SK-N-SH (cell line): ENCODE results near the gene CPNE1. TPM values are rescaled to one million over a fixed set of nuclear protein-coding genes. Genes with fewer than 3 reads are reported as not detected.

ENCODE experiments used
- CTCF ChIA-PET: fragments of 300-600, 350-600 bp; formaldehyde crosslinking; extraction: SDS; loops from one replicate; lab custom pipeline; 2021; lab: Yijun Ruan, JAX
- POLR2A ChIA-PET: fragments of 350-600 bp; sonication (Branson Sonifier 250); formaldehyde crosslinking; extraction: SDS; loops from one replicate; lab custom pipeline; 2020; ENCODE audit warnings: antibody characterized with exemption, inconsistent platforms; lab: Yijun Ruan, JAX
- DNase-seq: peaks from one replicate; pipeline ENCODE4 v3.0.0; 2012
- H2AFZ ChIP-seq: fragments of 200-600 bp; sonication (generic); 2 replicates; pipeline ENCODE4 v1.8.1; 2016; ENCODE audit warnings: antibody characterized with exemption, mild to moderate bottlenecking, low read depth
- H3F3A ChIP-seq: fragments of 200-600 bp; sonication (generic); replicated peaks from 2 replicates; pipeline ENCODE3; 2016; ENCODE audit warnings: antibody characterized with exemption, mild to moderate bottlenecking; ENCODE audit not compliant: insufficient read depth
- H3K27ac ChIP-seq, 2 experiments: fragments of 200-500 bp in 1 of 2; fragments of 200-600 bp in 1 of 2; sonication (Bioruptor generic) in 1 of 2; sonication (generic), shearing (Covaris generic) in 1 of 2; 2 replicates each; pipeline versions ENCODE4 v1.5.1 to v1.6.1; 2014 to 2016; ENCODE audit warnings: low read depth in 2 of 2, inconsistent platforms in 1 of 2, low read length in 1 of 2, mild to moderate bottlenecking in 1 of 2, mixed read lengths in 1 of 2
- H3K27me3 ChIP-seq: fragments of 200-600 bp; sonication (generic), shearing (Covaris generic); 2 replicates; pipeline ENCODE4 v1.6.1; 2016; ENCODE audit warnings: mixed run types; ENCODE audit not compliant: insufficient read depth
- H3K36me3 ChIP-seq, 2 experiments: fragments of 200-500 bp in 1 of 2; fragments of 200-600 bp in 1 of 2; sonication (Bioruptor generic) in 1 of 2; sonication (generic) in 1 of 2; replicated peaks in 1 of 2; 2 replicates each; pipeline versions ENCODE3 to v1.5.1; 2014 to 2016; ENCODE audit warnings: low read length in 1 of 2, mild to moderate bottlenecking in 1 of 2; ENCODE audit not compliant: insufficient read depth in 2 of 2, control insufficient read depth in 1 of 2
- H3K4me1 ChIP-seq, 2 experiments: fragments of 200-500 bp in 1 of 2; fragments of 200-600 bp in 1 of 2; sonication (Bioruptor generic) in 1 of 2; sonication (generic), shearing (Covaris generic) in 1 of 2; 2 replicates each; pipeline versions ENCODE4 v1.5.1 to v1.6.1; 2014 to 2016; ENCODE audit warnings: low read depth in 1 of 2, low read length in 1 of 2, mixed run types in 1 of 2; ENCODE audit not compliant: insufficient read depth in 2 of 2, control insufficient read depth in 1 of 2
- H3K4me2 ChIP-seq: fragments of 200-600 bp; sonication (generic), shearing (Covaris generic); 2 replicates; pipeline ENCODE4 v1.6.1; 2017; ENCODE audit warnings: mixed run types
- H3K4me3 ChIP-seq, 2 experiments: fragments of 200-500 bp in 1 of 2; fragments of 200-600 bp in 1 of 2; sonication (Bioruptor generic) in 1 of 2; sonication (generic), shearing (Covaris generic) in 1 of 2; 2 replicates each; pipeline versions ENCODE4 v1.5.1 to v1.8.1; 2014 to 2016; ENCODE audit warnings: low read depth in 2 of 2, inconsistent platforms in 1 of 2, low read length in 1 of 2, mild to moderate bottlenecking in 1 of 2, mixed read lengths in 1 of 2, moderate library complexity in 1 of 2
- H3K79me2 ChIP-seq: fragments of 200-600 bp; sonication (generic); 2 replicates; pipeline ENCODE4 v1.8.1; 2017; ENCODE audit warnings: mild to moderate bottlenecking; ENCODE audit not compliant: insufficient read depth
- H3K9ac ChIP-seq: fragments of 200-600 bp; sonication (generic); 2 replicates; pipeline ENCODE4 v1.6.1; 2017; ENCODE audit warnings: mixed run types
- H3K9me2 ChIP-seq: fragments of 200-600 bp; sonication (generic); 2 replicates; pipeline ENCODE4 v1.6.1; 2017; ENCODE audit warnings: mixed run types
- H3K9me3 ChIP-seq: fragments of 200-600 bp; sonication (generic); 2 replicates; pipeline ENCODE4 v1.6.1; 2017; ENCODE audit warnings: mixed run types, mild to moderate bottlenecking, moderate library complexity
- H4K20me1 ChIP-seq: fragments of 200-600 bp; sonication (generic); 2 replicates; pipeline ENCODE4 v1.6.1; 2017; ENCODE audit warnings: mild to moderate bottlenecking, mixed run types; ENCODE audit not compliant: insufficient read depth
- CTCF ChIP-seq: fragments of 200-600 bp; sonication (generic); IDR thresholded peaks from 2 replicates; pipeline ENCODE4 v1.6.1; 2017; ENCODE audit warnings: antibody characterized with exemption, mild to moderate bottlenecking, moderate library complexity
- EP300 ChIP-seq, 2 experiments: IDR thresholded peaks; 2 replicates each; pipeline versions ENCODE4 v1.4.0 to v1.6.1; 2012; ENCODE audit warnings: borderline replicate concordance in 1 of 2, low read depth in 1 of 2, low read length in 1 of 2
- GATA2 ChIP-seq: sonication (generic); formaldehyde crosslinking; IDR thresholded peaks from 2 replicates; pipeline ENCODE4 v1.5.0; 2020; ENCODE audit warnings: mild to moderate bottlenecking, missing genetic modification reagents
- JUND ChIP-seq: IDR thresholded peaks from 2 replicates; pipeline ENCODE4 v1.4.0; 2012
- MAX ChIP-seq: IDR thresholded peaks from 2 replicates; pipeline ENCODE4 v1.4.0; 2012; ENCODE audit warnings: low read depth
- NFIC ChIP-seq: IDR thresholded peaks from 2 replicates; pipeline ENCODE4 v1.4.0; 2012; ENCODE audit warnings: borderline replicate concordance
- RAD21 ChIP-seq: IDR thresholded peaks from 2 replicates; pipeline ENCODE4 v1.6.1; 2012; ENCODE audit warnings: mild to moderate bottlenecking, low read length
- RCOR1 ChIP-seq: fragments of 150-350 bp; IDR thresholded peaks from 2 replicates; pipeline ENCODE4 v1.6.1; 2017; ENCODE audit warnings: antibody characterized with exemption, low read length
- RFX5 ChIP-seq: IDR thresholded peaks from 2 replicates; pipeline ENCODE4 v1.6.1; 2012; ENCODE audit warnings: mild to moderate bottlenecking, improper control_type of control experiment, low read length
- SMC3 ChIP-seq: IDR thresholded peaks from 2 replicates; pipeline ENCODE4 v1.6.1; 2012; ENCODE audit warnings: low read depth, low read length, improper control_type of control experiment
- TCF12 ChIP-seq: IDR thresholded peaks from 2 replicates; pipeline ENCODE4 v1.4.0; 2012
- TEAD4 ChIP-seq: IDR thresholded peaks from 2 replicates; pipeline ENCODE4 v1.4.0; 2012; ENCODE audit warnings: mild to moderate bottlenecking, borderline replicate concordance; ENCODE audit not compliant: insufficient read depth
- ZBTB33 ChIP-seq: IDR thresholded peaks from 2 replicates; pipeline ENCODE4 v1.4.0; 2012; ENCODE audit warnings: low read depth, borderline replicate concordance
- WGBS: methylation state at CpG from one replicate; pipeline ENCODE4 v1.1.6; 2017; ENCODE audit warnings: low lambda C conversion rate; 5-methylcytosine and 5-hydroxymethylcytosine counted together
- polyA plus RNA-seq, 3 experiments: library from polyadenylated mRNA; depleted of rRNA; stranded (reverse); fragments of >200 nt; gene quantifications; 2 replicates each; pipeline ENCODE4 v1.2.3, GENCODE V29; 2012
- TF ChIP-seq, protein P1 (sequence below): IDR thresholded peaks from 2 replicates; pipeline ENCODE4; 2012
- TF ChIP-seq, protein P2 (sequence below): fragments of 150-350 bp; IDR thresholded peaks from 2 replicates; pipeline ENCODE4 v1.6.1; 2016; ENCODE audit warnings: mild to moderate bottlenecking, low read depth, low read length

Gene CPNE1
- polyA plus RNA-seq, 1 of the 3 experiments (the other 2 are of a cell fraction), result 279 TPM

DNA sequence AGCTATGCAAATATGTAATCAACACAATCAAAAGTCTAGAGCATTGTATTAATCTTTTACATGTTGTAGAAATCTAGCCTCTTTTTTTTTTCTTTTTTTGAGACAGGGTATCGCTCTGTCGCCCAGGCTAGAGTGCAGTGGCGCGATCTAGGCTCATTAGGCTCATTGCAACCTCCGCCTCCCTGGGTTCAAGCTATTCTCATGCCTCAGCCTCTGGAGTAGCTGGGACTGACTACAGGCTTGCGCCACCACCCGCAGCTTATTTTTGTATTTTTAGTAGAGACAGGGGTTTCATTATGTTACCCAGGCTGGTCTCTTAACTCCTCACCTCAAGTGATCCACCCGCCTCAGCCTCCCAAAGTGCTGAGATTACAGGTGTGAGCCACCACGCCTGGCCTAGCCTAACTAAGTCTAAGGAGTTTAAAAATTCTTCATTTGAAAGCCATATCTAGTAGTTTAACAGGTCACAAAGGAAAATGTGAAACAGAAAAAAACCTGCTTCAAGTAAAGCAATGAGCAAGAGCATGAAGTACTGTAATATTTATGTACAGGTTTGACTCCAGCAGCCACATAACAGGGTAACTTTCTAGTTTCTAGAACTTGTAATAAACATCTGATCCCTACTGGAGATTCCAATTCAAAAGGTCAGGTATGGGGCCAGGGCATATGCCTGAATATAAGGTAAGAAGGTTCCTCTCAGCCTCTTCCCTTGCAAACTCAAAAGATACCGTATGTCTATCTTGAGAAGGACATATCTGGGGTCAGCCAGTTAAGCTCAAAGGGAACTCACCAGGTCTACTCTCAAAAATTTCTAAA, 4.4 kb downstream of the CPNE1 start (continued):
- TF ChIP-seq, protein P1, sequence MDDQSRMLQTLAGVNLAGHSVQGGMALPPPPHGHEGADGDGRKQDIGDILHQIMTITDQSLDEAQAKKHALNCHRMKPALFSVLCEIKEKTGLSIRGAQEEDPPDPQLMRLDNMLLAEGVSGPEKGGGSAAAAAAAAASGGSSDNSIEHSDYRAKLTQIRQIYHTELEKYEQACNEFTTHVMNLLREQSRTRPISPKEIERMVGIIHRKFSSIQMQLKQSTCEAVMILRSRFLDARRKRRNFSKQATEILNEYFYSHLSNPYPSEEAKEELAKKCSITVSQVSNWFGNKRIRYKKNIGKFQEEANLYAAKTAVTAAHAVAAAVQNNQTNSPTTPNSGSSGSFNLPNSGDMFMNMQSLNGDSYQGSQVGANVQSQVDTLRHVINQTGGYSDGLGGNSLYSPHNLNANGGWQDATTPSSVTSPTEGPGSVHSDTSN, result no peak
- TF ChIP-seq TCF12 (no peak), NFIC (no peak), EP300 (IDR thresholded peaks at IDR 0.05; ENCODE audit: borderline replicate concordance in 1 of 2, low read depth in 1 of 2, low read length in 1 of 2) (no peak), MAX (no peak), TEAD4 (no peak), RCOR1 (no peak), RAD21 (no peak)

DNA sequence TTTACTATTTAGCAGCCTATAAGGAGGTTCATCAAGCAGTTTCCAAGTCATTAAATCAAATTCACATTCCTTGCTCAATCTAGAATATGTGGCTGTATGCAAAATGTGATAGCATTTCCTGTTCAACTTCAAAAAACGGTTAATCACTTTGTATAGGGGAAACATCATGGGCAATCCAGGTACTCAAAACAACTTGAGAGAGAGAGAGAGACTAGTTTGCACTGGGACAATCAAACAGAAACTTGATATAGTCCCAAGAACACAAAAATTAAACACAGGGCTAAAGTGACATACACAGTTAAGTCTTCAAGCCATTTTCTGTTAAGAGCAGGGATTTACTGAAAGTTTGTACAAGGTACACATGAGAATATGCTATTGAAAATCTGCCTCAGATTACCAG, 7.4 kb downstream of the CPNE1 start:
- no peak overlapping the region for H3K4me3 ChIP-seq
- no peak overlapping the region for H3K4me2 ChIP-seq
- peaks cover 100% of the 10 kb centered on the region for H3K79me2 ChIP-seq
- H3F3A ChIP-seq, result peaks cover 28% of the 10 kb centered on the region
- H3K27me3 ChIP-seq, result no peaks in the 10 kb centered on the region
- 77% methylated on average over 1 of the region's 1 CpG for WGBS
- no peak for TF ChIP-seq JUND
- TF ChIP-seq, protein P2, sequence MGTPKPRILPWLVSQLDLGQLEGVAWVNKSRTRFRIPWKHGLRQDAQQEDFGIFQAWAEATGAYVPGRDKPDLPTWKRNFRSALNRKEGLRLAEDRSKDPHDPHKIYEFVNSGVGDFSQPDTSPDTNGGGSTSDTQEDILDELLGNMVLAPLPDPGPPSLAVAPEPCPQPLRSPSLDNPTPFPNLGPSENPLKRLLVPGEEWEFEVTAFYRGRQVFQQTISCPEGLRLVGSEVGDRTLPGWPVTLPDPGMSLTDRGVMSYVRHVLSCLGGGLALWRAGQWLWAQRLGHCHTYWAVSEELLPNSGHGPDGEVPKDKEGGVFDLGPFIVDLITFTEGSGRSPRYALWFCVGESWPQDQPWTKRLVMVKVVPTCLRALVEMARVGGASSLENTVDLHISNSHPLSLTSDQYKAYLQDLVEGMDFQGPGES, result no peak
- no peak for TF ChIP-seq CTCF
- no peak for TF ChIP-seq TEAD4
- no peak for TF ChIP-seq SMC3
- TF ChIP-seq, protein P1, result no peak
- TF ChIP-seq RFX5, result no peak
- TF ChIP-seq ZBTB33, result no peak
- TF ChIP-seq GATA2 (CRISPR knock-in tag), result no peak
- POLR2A ChIA-PET, result interaction anchor here (0.9 kb wide), 1 partner anchor 40 kb away, joined by 3 read pairs; no protein-coding TSS in a partner anchor
- H3K9me3 ChIP-seq, result no peaks in the 10 kb centered on the region
- H3K27ac ChIP-seq, result no peak overlapping the region
- H3K4me1 ChIP-seq, result peaks cover 9 to 13% of the 10 kb centered on the region in 2 experiments; a peak in 3 of 4 replicates
- no peak overlapping the region for H2AFZ ChIP-seq
- H3K9ac ChIP-seq, result no peak overlapping the region
- DNase-seq, result no peak
- CTCF ChIA-PET, result interaction anchor here (0.7 to 4.5 kb wide), 2 partner anchors 38 to 126 kb away, joined by 3 to 28 read pairs; no protein-coding TSS in a partner anchor
- peaks cover 37 to 44% of the 10 kb centered on the region in 2 experiments for H3K36me3 ChIP-seq
- no peaks in the 10 kb centered on the region for H3K9me2 ChIP-seq
- H4K20me1 ChIP-seq, result peaks cover 100% of the 10 kb centered on the region
